Measurements from ENCODE around the gene HEXD.

The HEXD gene

GRCh38 chr17:82489851-82490511, 71.8 kb downstream of the HEXD start:
- Histone ChIP-seq H3K27ac (peak overlapping the region; percentile 92 to 97), H3K4me3 (no peak overlapping the region)
- no peak for TF ChIP-seq CTCF (IDR thresholded peaks at IDR 0.05)
- no peak for DNase-seq (ENCODE audit: low spot score)

GRCh38 chr17:82490512-82491195, 72.5 kb downstream of the HEXD start:
- H3K27ac ChIP-seq = peak overlapping the region in 1 of 2 donors; percentile 97
- H3K4me3 ChIP-seq = no peak overlapping the region
- no peak for DNase-seq (ENCODE audit: low spot score)
- TF ChIP-seq CTCF (IDR thresholded peaks at IDR 0.05) = no peak

DNA sequence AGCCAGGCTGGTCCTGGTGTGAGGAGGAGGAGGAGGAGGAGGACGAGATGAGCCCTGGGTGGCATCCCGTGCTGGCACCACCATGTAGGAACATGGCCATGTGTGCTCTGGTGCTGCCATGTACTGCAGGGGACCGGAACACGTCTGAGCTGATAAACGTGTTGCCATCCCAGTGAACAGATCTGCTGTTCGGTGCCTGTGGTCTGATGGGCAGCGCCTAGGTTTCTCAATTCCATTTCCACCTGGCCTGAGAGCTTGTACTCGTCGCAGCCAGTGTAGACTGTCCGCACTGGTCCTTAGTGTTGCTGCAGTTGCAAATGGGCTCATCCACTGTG, 73.0 kb downstream of the HEXD start:
- H3K4me3 ChIP-seq = no peak overlapping the region
- no peak for DNase-seq (ENCODE audit: low spot score)
- H3K27ac ChIP-seq = peak overlapping the region in 1 of 2 donors; percentile 97
- TF ChIP-seq CTCF (IDR thresholded peaks at IDR 0.05) = no peak

GRCh38 chr17:82491533-82491932, 73.4 kb downstream of the HEXD start:
- Histone ChIP-seq H3K4me3 (no peak overlapping the region), H3K27ac (no peak overlapping the region)
- no peak for DNase-seq (ENCODE audit: low spot score)
- no peak for TF ChIP-seq CTCF (IDR thresholded peaks at IDR 0.05)

Data from coronary artery (tissue), 2 donors.